8988T (cell line): ENCODE results near the gene ENDOU.

Experiments
- DNase-seq: peaks from one replicate; pipeline ENCODE4 v3.0.0; 2011

The ENDOU gene

GRCh38 chr12:47757364-47757839 lies 32.1 kb upstream of the ENDOU start:
- DNase-seq = no peak

DNA sequence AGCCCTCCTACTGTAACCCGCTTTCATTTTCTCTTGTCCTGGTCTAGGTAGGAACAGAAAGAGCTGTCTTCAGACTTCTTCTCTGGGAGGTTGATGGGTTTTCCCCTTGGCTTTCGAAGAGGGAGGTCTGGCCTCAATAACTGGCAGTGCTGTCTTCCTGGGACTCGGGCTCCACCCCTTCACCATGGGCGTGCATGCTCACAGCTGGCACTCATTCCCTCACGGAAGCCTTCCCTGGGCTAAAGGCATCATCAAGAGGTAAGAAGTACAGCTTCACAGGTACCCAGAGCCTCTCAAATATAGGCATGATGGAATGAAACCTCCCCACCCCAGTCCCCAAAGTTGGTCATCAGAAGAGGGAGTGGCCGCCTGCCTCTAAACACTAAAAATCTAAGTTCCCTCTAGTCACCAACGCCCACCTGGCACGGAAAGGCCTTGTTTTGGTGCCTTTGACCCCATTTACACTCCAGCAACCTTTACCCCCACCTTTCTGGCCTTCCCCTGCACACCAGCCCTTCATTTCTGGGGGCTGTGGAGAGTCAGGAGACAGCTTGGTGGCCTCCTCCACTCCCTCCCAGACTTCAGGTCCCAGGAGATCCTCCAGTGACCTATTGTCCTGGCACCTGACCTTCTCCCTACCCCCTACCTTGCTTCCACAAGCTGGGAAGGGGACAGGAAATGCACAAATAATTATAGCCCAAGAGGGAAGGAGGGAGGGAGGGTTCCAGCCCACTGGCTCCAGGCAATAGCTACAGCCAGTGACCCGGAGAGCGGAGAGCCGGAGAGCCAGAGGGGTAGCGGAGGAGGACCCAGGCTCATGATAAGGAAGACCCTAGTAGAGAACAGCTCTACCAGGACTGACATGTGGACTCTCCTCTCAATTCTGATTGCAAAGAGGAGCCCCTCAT lies 30.6 kb upstream of the ENDOU start:
- no peak for DNase-seq

- no peak for DNase-seq
Measured at GRCh38 chr12:47754881-47755280, 29.6 kb upstream of the ENDOU start.

GRCh38 chr12:47754126-47754525 lies 28.8 kb upstream of the ENDOU start:
- DNase-seq = no peak

DNA sequence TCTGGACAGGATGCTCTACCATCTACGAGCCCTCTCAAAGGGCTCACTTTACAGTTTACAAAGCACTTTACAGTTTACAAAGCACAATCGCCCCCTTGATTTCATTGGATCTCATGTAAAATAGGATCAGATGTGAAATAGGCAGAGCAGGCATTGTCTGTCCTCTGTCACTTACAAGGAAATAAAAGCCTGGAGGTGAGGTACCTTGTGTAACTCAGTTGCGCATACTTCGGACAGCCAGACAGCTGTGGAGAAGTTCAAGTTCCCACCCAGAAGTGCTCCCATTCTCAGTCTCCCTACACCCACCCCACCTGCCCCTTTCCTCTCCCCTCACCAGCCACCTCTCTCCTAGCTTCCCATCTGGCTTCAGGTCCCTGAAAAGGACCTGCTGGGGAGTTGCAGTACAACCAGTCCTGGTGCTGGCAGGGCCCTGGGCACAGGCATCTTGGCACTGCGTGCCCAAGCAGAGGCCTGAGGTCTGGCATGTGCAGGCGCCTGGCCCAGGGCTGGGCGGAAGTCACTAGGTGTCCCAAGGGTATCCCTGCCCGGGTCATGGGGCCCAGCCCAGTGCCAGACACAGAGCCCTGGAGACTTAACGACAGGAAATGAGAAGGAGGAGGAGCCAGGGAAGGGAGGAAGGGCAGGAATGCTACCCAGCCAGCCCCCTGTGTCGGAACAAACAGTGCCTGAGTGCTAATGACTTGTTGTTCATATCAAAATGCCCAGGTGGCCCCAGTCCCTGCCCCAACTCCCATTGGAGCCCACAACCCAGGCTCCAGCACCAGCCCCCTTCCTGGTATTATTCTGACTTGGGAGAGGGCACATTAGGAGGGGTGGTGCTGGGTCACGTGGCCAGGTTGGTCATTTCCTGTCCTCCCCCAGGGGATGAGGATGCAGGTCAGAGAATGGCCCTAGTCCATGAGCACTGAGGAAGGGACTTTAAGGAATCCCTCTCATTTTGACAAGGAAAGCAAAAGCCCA lies 28.0 kb upstream of the ENDOU start:
- DNase-seq = no peak

DNA sequence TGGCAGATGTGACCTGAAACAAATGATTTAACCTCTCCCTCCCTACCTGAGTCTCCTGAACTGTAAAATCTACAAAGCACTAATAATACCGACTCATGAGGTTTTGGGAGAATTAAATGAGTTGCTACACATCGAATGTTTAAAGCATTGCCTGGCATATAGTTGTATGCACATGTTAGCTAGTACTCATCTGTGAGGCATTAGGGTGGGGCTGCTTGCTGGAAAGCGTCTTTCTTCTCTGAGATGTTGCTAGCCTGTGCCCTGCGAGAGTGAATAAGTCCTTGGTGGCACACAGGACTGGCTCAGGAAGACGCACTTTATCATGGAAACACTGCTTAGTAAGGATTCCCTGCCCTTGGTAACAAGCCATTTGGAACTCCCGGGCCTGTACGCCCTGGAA lies 27.3 kb upstream of the ENDOU start:
- no peak for DNase-seq

- DNase-seq = no peak
Measured at GRCh38 chr12:47752121-47752520, 26.8 kb upstream of the ENDOU start.

GRCh38 chr12:47751561-47751960 lies 26.3 kb upstream of the ENDOU start:
- no peak for DNase-seq

GRCh38 chr12:47750916-47751470 lies 25.7 kb upstream of the ENDOU start:
- no peak for DNase-seq

DNA sequence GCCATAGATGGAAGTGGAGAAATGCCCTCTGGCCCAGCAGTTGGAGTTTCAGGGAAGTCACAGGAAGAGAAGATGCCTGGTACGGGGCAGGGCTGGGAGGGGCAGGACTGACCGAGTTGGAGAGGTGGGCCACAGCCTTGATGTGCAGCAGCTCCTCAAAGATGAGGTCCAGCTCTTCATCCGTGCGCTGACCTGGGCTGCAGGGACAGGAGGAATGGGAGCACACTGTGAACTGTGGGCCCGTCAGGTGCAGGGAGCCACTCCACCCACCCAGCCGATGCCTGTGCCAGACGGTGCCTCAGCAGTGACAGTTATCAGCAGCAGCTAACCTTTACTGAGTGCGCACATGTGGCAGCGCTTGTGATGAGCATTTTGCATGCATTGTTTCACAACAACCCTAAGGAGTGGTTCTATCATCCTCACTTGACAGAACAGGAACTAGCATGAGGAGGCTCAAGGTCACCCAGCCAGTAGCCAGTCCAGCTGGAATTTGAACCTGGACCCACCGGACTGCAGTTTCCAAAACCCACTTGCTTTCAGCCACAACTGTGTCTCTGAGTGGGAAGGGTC lies 25.0 kb upstream of the ENDOU start:
- DNase-seq = no peak

DNA sequence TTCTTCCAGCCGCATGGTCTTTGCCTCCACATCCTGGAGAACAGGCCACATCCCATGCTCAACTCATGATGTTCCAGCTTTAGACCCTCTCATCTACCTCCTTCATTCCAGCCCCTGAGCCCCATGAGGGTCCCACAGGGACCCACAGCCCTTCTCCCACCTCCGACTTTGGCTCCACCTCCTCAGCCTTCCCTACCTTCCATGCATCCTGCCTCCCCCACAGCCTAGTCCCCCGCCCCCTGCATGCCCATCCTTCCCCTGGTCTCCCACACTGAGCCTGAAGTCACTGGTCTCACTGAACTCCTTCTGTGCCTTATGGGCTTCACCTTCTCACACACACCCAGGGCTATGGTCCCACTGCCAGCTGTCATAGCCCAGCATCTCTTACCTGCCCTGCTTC lies 23.6 kb upstream of the ENDOU start:
- no peak for DNase-seq

DNA sequence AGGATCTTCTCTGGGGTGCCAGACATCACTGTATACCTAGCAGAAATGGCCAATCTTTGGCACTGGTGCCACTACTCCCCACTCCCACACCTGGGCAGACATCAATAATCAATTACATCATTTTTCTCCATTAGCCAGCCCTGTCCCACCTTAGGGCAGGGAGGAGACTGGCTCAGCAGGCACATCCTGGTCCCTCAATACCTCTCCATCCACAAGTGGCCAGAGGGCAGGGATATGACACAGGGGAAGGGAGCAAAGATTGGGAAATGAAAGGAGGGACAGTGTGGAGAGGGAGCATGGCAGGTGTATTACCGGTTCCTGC lies 23.2 kb upstream of the ENDOU start:
- DNase-seq = no peak

DNA sequence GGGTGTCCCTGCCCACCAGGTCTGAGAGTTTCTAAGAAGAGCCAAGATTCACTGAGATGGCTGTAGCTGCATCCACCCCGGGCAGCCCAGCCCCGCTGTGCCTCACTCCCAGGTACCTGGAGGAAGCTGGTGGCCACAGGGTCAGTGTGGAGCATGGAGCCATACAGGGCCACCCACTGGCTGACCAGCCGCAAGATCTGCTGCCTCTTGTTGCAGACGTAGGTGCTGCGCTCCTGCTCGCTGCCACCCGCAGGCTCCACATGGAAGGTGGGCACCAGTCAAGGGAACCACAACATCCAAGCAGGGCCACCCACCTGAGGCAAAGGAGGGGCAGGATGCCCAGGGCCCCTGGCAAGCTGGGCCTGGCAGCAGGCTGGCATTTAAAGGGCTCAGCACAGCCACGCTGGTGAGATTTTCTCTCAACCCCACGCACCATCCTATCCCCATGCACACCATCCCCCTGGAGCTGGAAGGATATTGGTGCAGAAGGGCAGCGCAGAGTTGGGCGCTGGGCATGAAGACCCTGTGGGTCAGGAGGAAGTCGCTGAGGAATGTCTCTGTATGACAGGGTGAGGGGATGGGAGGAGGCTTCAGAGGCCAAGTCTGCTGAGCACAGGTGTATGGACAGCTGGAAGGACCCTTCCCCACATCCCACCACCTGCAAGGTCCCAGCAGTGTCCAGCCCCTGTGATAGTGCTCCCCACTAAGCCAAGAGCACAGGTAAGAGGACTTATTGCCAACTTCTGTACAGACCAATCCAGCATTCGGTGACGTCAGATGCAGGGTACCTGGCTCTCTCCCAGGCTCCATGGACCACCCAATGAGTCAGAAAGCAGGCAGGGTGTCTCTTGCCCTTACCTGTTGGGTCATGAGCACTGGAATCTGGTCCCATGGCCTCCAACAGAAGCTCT lies 22.6 kb upstream of the ENDOU start:
- DNase-seq = no peak

DNA sequence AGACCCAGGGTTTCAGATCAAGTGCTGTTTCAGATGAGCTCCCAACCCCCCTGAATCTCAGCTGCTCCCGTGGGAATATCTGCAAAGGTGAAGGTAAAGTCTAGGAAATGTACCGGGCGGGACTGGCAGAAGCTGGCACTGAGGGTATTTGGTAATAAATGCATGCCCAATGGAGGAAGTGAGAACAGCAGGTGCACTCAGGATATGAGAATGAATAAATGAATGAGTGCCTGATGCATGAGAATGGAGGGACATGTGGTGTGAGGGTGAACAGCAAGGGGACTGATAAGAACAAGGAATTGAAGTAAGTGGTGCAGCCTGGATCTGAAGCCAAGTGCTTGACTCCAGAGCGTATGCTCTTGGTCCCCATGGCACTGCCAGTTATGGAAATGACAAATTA lies 21.8 kb upstream of the ENDOU start:
- DNase-seq = no peak

DNA sequence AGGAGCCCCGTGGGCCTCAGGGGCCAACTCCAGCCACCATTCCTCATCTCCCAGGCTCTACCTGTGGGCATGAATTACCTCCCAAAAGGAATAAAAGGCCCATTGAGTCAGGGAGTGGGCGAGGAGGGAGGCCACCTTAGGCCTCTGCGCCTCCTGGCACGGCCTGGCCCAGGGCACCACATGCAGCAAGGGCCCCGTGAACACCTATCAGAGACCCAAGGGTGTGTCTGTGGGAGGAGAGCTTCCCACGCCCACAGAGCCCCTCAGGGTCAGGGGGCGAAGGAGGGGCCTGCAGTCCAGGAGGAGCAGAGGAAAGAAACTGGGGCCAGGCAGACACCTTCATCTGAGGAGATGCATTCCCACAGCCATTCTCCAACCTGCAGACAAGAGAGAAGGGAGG lies 21.2 kb upstream of the ENDOU start:
- DNase-seq = no peak

- DNase-seq = no peak
Measured at GRCh38 chr12:47746073-47746472, 20.8 kb upstream of the ENDOU start.

- no peak for DNase-seq
Measured at GRCh38 chr12:47745485-47746041, 20.3 kb upstream of the ENDOU start.

DNA sequence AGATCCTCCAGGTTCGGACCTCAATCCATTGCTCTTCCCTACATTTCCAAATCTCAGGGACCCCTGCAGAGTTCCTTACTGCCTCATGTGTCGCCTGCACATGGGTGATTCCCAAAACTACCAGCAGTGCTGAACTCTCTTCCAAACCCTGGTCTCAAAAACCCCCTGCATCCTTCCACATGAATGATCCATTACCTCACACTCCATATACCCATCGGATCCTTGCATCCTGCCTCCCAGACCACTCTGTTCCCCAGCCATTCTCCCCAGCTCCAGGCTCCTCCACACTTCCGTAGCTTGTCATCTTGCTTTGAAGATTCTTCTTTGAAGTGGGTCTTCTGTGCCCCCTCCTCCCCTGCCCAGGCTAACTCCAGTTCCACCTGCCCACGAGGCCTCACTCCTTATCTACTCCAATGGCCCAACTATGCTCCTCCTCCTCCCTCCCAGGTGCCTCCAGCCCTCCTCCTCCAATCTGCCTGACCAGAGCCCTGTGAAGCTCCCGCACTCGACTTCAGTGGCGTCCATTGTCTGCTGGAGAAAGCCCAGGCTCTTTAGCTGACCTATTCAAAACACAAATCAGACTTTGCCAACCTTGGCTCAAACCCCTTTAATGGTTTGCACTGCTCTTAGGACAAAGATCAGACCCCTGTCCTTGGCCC lies 19.6 kb upstream of the ENDOU start:
- DNase-seq = no peak

DNA sequence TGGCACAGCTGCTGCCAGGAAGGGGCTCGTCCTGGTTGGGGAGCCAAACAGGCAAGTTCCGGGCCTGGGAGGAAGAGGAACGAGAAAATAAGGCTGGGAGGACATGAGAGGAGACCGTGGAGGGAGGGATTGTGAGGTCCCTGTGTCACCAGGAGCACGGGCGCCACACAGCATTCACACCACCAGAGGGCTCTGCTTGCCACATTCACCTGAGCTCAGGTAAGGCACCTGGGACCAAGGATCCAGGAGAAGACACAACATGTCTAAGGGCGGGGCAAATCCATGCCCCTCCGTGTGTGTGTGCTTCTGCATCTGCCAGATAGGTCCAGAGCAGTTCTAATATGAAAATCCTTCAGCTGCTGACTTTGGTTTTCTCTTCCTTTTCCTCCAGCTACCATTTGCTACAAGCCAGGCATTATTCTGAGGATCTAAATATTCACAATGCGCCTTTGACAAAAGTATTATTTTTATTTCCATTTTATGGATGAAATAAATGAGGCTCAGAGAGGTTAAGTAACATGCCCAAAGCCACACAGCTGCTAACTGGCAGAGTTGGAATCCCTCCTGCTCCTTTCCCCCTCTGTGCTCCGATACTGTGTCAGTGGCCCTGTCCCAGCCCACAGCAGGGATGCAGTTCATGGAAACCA lies 18.8 kb upstream of the ENDOU start:
- DNase-seq = no peak

DNA sequence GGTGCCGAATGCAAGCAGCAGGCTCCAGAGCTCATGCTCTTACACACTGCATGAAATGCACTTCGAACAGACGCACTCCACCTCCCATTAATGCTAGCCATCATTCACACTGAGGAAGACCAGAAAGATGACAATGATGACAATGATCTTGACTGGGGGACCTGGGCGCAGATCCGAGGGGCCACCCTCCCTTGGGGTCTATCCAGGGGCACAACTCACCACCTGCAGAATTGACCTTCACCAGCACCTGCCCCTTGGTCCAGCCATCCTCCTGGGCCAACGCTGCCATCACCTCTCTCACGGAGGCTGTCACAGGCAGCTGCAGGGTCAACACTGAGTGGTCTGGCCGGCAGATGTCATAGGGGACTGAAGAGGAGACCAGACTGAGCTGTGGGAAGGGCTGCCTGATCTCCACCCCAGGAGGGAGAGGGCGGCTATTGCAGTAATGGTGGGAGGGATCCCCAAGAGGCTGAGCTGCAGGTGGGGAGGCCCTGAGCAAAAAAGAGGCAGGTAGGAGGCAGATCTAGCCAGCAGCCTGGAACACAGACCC lies 18.1 kb upstream of the ENDOU start:
- DNase-seq = no peak
